K562 (cell line): ENCODE results near the gene IRF4. TPM values are rescaled to one million over a fixed set of nuclear protein-coding genes. Genes with fewer than 3 reads are reported as not detected.

Experiments
- ATAC-seq: fragments of 200-7000 bp; cut with Tn5 transposase; 3 replicates; pipeline ENCODE4 v1.9.1; 2020; ENCODE audit warnings: moderate library complexity
- BruUV-seq: library from RNA; stranded (reverse); fragments of 400-500 nt; replicated peaks from 2 replicates; lab custom pipeline; 2021; lab: Mats Ljungman, UMichigan
- CTCF ChIA-PET: fragments of 300-600 bp; formaldehyde crosslinking; extraction: SDS; loops from one replicate; lab custom pipeline; 2021; ENCODE audit warnings: low intra/inter-chr PET ratio; lab: Yijun Ruan, JAX
- POLR2A ChIA-PET: fragments of 300-600, 350-650 bp; sonication (Branson Sonifier 250); formaldehyde crosslinking; extraction: SDS; loops from one replicate; lab custom pipeline; 2021; ENCODE audit warnings: antibody characterized with exemption, inconsistent platforms; lab: Yijun Ruan, JAX
- DNase-seq, 4 experiments: peaks; one replicate each; pipeline versions ENCODE4 v3.0.0 to v3.0.0-alpha.2; 2011 to 2018; ENCODE audit warnings: low spot score in 3 of 4, mixed read lengths in 3 of 4; ENCODE audit errors: extremely low read depth in 1 of 4
- FAIRE-seq: peaks from 2 replicates; lab custom pipeline; 2011; peaks lifted over from hg19 to GRCh38; lab: Jason Lieb, UNC
- H2AFZ ChIP-seq: 2 replicates; pipeline ENCODE4 v1.6.0; 2011; ENCODE audit warnings: low read depth, low read length, control low read depth, inconsistent platforms
- H3K27ac ChIP-seq: fragments of 200-600 bp; 3 replicates; pipeline ENCODE4 v1.8.0; 2011; ENCODE audit warnings: low read depth, mild to moderate bottlenecking, control low read depth, inconsistent platforms, low read length, moderate library complexity, mixed read lengths; ENCODE audit errors: extremely low read depth
- H3K27me3 ChIP-seq, 2 experiments: fragments of 300-600 bp in 1 of 2; 2 replicates in 1 of 2; 3 replicates in 1 of 2; pipeline versions ENCODE4 v1.6.0 to v1.8.0; 2011; ENCODE audit warnings: inconsistent platforms in 2 of 2, low read length in 2 of 2, mild to moderate bottlenecking in 1 of 2, mixed read lengths in 1 of 2, moderate library complexity in 1 of 2; ENCODE audit not compliant: control insufficient read depth in 2 of 2, insufficient read depth in 2 of 2
- H3K36me3 ChIP-seq: fragments of 300-600 bp; 3 replicates; pipeline ENCODE4 v1.8.0; 2011; ENCODE audit warnings: mild to moderate bottlenecking, low read length, inconsistent platforms; ENCODE audit not compliant: control insufficient read depth, insufficient read depth
- H3K4me1 ChIP-seq, 2 experiments: fragments of 200-600 bp in 1 of 2; replicated peaks in 1 of 2; 2 replicates in 1 of 2; 3 replicates in 1 of 2; pipeline versions ENCODE4 v1.5.1 to v1.8.0; 2011; ENCODE audit warnings: inconsistent platforms in 2 of 2, low read length in 2 of 2, mild to moderate bottlenecking in 1 of 2, mixed read lengths in 1 of 2, moderate library complexity in 1 of 2; ENCODE audit not compliant: control insufficient read depth in 2 of 2, insufficient read depth in 2 of 2
- H3K4me2 ChIP-seq: 2 replicates; pipeline ENCODE4 v1.6.1; 2011; ENCODE audit warnings: low read length, control low read depth, inconsistent platforms, mixed read lengths; ENCODE audit not compliant: insufficient read depth
- H3K4me3 ChIP-seq: fragments of 200-600 bp; sonication (generic), shearing (Covaris generic); 2 replicates; pipeline ENCODE4 v1.5.1; 2016; ENCODE audit warnings: control low read depth, inconsistent platforms
- H3K79me2 ChIP-seq: fragments of 200-600 bp; 3 replicates; pipeline ENCODE4 v1.8.0; 2011; ENCODE audit warnings: low read length, inconsistent platforms; ENCODE audit not compliant: control insufficient read depth, insufficient read depth
- H3K9ac ChIP-seq, 2 experiments: 2 replicates each; pipeline versions ENCODE4 v1.6.0 to v1.6.1; 2011; ENCODE audit warnings: low read depth in 2 of 2, low read length in 2 of 2, control low read depth in 1 of 2, inconsistent platforms in 1 of 2, mild to moderate bottlenecking in 1 of 2, mixed read lengths in 1 of 2; ENCODE audit not compliant: insufficient read depth in 1 of 2
- H3K9me1 ChIP-seq: one replicate; pipeline ENCODE4 v1.6.0; 2011; ENCODE audit warnings: inconsistent platforms, mild to moderate bottlenecking, low read length, moderate library complexity; ENCODE audit not compliant: control insufficient read depth, insufficient read depth
- H3K9me3 ChIP-seq: replicated peaks from 2 replicates; pipeline ENCODE4 v1.5.1; 2011; ENCODE audit warnings: low read depth, low read length, inconsistent platforms; ENCODE audit not compliant: control insufficient read depth, insufficient read depth
- H4K20me1 ChIP-seq: replicated peaks from 2 replicates; pipeline ENCODE4 v1.6.1; 2011; ENCODE audit warnings: low read length, inconsistent platforms, mixed read lengths; ENCODE audit not compliant: control insufficient read depth, insufficient read depth
- CREBBP ChIP-seq: IDR thresholded peaks from one replicate; pipeline ENCODE4 v1.6.1; 2012; ENCODE audit warnings: low read depth, mild to moderate bottlenecking, control low read depth, inconsistent platforms, low read length
- ELF4 ChIP-seq: fragments of 450-650 bp; formaldehyde crosslinking; IDR thresholded peaks from 2 replicates; pipeline ENCODE4 v1.4.0; 2022; ENCODE audit warnings: missing genetic modification characterization
- KLF13 ChIP-seq: fragments of 450-650 bp; IDR thresholded peaks from 2 replicates; pipeline ENCODE4 v1.6.1; 2016; ENCODE audit warnings: missing genetic modification characterization, low read depth, mild to moderate bottlenecking, missing compliant biosample characterization, moderate library complexity, borderline replicate concordance
- NR4A1 ChIP-seq, 2 experiments: fragments of 250-450 bp in 1 of 2; fragments of 450-650 bp in 1 of 2; sonication (Bioruptor Pico) in 1 of 2; IDR thresholded peaks; 2 replicates each; pipeline versions ENCODE4 v1.4.0 to v1.6.1; 2016 to 2020; ENCODE audit warnings: mild to moderate bottlenecking in 2 of 2, missing compliant biosample characterization in 1 of 2, missing genetic modification characterization in 1 of 2, moderate library complexity in 1 of 2
- RBM17 ChIP-seq: fragments of 200-400 bp; formaldehyde crosslinking; IDR thresholded peaks from 2 replicates; pipeline ENCODE4 v1.6.1; 2017; ENCODE audit warnings: low read depth, mild to moderate bottlenecking, low read length, borderline replicate concordance
- TAF9B ChIP-seq: fragments of 450-650 bp; IDR thresholded peaks from 2 replicates; pipeline ENCODE4 v1.6.1; 2018; ENCODE audit warnings: mild to moderate bottlenecking; ENCODE audit not compliant: partially characterized antibody
- WGBS: fragments of 100-300 bp; shearing (Covaris generic); methylation state at CpG from one replicate; pipeline ENCODE4 v1.1.6; 2016; ENCODE audit warnings: low coverage, mixed read lengths; ENCODE audit not compliant: insufficient coverage; ENCODE audit errors: missing lambda C conversion rate; 5-methylcytosine and 5-hydroxymethylcytosine counted together
- in situ Hi-C: fragments of 300-500 bp; cut with MboI; formaldehyde crosslinking; loops from 4 replicates; pipeline ENCODE4 v1.15.0; 2018; ENCODE audit warnings: inconsistent platforms, mixed read lengths
- intact Hi-C: fragments of 100-400 bp; cut with micrococcal nuclease; formaldehyde crosslinking; loops from 2 replicates; pipeline ENCODE4 v1.14.2; 2022
- polyA plus RNA-seq, 8 experiments: library from polyadenylated mRNA; depleted of rRNA in 4 of 8; stranded (reverse) in 5 of 8; unstranded in 3 of 8; fragments of >200 nt; fragmentation: Nextera tagmentation in 2 of 8; fragmentation: Illumina TruSeq in 1 of 8; extraction: Ambion mirVana in 2 of 8; extraction: Trizol in 1 of 8; gene quantifications; 2 replicates each; pipeline versions ENCODE4 v1.2.1 to v1.2.3, GENCODE V29; 2011 to 2014; ENCODE audit warnings: inconsistent platforms in 1 of 8, missing spikeins in 1 of 8
- total RNA-seq, 7 experiments: library from RNA; depleted of rRNA in 6 of 7; stranded (reverse); fragments of >200 nt in 6 of 7; fragmentation: Illumina TruSeq in 2 of 7; extraction: Trizol in 2 of 7; gene quantifications; 2 replicates each; pipeline versions ENCODE4 v1.2.1 to v1.2.3, GENCODE V29; 2011 to 2021; ENCODE audit warnings: low replicate concordance in 1 of 7
- TF ChIP-seq, protein P1 (sequence below): sonication (generic); formaldehyde crosslinking; IDR thresholded peaks from 2 replicates; pipeline ENCODE4 v1.8.1; 2023; ENCODE audit warnings: mild to moderate bottlenecking, missing genetic modification reagents
- TF ChIP-seq, protein P2 (sequence below): fragments of 450-650 bp; IDR thresholded peaks from 2 replicates; pipeline ENCODE4 v1.6.1; 2016; ENCODE audit warnings: mild to moderate bottlenecking, moderate library complexity

The IRF4 gene
- total and polyA plus RNA-seq, 9 of the 15 experiments (the other 6 are each of a cell fraction or from before 2014, with no cell fraction given): 0.05 to 0.33 (median 0.09) TPM; not detected in 6

DNA sequence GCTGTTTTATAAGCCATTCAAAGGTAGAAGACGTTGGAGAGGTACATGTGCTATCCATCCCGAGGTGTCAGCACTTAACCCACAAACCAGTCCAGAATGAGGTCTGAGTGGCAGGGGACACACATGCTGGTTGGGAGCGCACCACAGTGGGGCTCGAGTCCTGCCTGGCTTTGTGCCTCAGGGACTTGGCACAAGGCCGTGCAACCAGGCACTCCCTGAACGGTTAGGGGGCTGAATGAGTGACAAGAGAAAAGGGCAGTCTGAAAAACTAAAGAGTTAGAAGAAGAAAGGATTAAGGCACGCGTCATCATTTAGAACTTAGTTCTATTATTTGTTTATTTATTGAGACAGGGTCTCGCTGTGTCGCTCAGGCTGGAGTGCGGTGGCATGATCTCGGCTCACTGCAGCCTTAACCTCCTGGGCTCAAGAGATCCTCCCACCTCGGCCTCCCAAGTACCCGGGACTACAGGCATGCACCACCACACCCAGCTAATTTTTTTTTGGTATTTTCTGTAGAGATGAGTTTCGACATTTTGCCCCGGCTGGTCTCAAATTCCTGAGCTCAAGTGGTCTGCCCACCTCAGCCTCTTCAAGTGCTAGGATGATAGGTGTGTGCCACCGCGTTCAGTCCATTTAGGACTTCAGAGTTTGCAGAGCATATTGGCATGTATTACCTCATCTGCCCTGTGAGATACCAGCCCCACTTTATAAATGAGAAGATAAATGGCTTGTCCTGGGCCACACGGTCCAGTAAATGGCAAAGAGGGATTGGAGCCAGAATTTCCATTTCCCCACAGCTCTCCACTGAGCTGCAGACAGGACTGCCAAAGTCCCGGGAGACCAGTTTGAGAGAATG lies 47.4 kb upstream of the IRF4 start:
- H3K9me3 ChIP-seq: no peaks in the 10 kb centered on the region
- no peaks in the 10 kb centered on the region for H3K79me2 ChIP-seq
- H3K4me3 ChIP-seq: no peak overlapping the region
- CTCF ChIA-PET: no interaction called here
- H3K27ac ChIP-seq: no peak overlapping the region
- peaks cover 6% of the 10 kb centered on the region; the same call in 1 of the 2 replicates for H4K20me1 ChIP-seq
- H3K9ac ChIP-seq: no peak overlapping the region
- H3K4me1 ChIP-seq: peaks cover 20 to 29% of the 10 kb centered on the region in 2 experiments
- no peak overlapping the region for H2AFZ ChIP-seq
- ATAC-seq (no peak), FAIRE-seq (no peak), DNase-seq (no peak)
- peaks cover 0 to 17% of the 10 kb centered on the region in 2 experiments; a peak in 3 of 5 replicates for H3K27me3 ChIP-seq
- intact Hi-C loops (no loop called here), in situ Hi-C loops (no loop called here)
- no peak overlapping the region for H3K4me2 ChIP-seq
- POLR2A ChIA-PET: interaction anchor here (1.0 kb wide), 1 partner anchor 15 kb away, joined by 3 read pairs; no protein-coding TSS in a partner anchor
- WGBS: 34% methylated on average over 20 of the region's 20 CpGs
- no TSS peak for BruUV-seq
- no peaks in the 10 kb centered on the region for H3K9me1 ChIP-seq
- no peaks in the 10 kb centered on the region for H3K36me3 ChIP-seq
- TF ChIP-seq RBM17: no peak
- no peak for TF ChIP-seq CREBBP
- TF ChIP-seq, protein P1, sequence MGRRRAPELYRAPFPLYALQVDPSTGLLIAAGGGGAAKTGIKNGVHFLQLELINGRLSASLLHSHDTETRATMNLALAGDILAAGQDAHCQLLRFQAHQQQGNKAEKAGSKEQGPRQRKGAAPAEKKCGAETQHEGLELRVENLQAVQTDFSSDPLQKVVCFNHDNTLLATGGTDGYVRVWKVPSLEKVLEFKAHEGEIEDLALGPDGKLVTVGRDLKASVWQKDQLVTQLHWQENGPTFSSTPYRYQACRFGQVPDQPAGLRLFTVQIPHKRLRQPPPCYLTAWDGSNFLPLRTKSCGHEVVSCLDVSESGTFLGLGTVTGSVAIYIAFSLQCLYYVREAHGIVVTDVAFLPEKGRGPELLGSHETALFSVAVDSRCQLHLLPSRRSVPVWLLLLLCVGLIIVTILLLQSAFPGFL (CRISPR knock-in tag): no peak
- no peak for TF ChIP-seq NR4A1 (CRISPR knock-in tag; IDR thresholded peaks at IDR 0.05)
- TF ChIP-seq NR4A1 (tag; IDR thresholded peaks at IDR 0.05): no peak
- TF ChIP-seq, protein P2, sequence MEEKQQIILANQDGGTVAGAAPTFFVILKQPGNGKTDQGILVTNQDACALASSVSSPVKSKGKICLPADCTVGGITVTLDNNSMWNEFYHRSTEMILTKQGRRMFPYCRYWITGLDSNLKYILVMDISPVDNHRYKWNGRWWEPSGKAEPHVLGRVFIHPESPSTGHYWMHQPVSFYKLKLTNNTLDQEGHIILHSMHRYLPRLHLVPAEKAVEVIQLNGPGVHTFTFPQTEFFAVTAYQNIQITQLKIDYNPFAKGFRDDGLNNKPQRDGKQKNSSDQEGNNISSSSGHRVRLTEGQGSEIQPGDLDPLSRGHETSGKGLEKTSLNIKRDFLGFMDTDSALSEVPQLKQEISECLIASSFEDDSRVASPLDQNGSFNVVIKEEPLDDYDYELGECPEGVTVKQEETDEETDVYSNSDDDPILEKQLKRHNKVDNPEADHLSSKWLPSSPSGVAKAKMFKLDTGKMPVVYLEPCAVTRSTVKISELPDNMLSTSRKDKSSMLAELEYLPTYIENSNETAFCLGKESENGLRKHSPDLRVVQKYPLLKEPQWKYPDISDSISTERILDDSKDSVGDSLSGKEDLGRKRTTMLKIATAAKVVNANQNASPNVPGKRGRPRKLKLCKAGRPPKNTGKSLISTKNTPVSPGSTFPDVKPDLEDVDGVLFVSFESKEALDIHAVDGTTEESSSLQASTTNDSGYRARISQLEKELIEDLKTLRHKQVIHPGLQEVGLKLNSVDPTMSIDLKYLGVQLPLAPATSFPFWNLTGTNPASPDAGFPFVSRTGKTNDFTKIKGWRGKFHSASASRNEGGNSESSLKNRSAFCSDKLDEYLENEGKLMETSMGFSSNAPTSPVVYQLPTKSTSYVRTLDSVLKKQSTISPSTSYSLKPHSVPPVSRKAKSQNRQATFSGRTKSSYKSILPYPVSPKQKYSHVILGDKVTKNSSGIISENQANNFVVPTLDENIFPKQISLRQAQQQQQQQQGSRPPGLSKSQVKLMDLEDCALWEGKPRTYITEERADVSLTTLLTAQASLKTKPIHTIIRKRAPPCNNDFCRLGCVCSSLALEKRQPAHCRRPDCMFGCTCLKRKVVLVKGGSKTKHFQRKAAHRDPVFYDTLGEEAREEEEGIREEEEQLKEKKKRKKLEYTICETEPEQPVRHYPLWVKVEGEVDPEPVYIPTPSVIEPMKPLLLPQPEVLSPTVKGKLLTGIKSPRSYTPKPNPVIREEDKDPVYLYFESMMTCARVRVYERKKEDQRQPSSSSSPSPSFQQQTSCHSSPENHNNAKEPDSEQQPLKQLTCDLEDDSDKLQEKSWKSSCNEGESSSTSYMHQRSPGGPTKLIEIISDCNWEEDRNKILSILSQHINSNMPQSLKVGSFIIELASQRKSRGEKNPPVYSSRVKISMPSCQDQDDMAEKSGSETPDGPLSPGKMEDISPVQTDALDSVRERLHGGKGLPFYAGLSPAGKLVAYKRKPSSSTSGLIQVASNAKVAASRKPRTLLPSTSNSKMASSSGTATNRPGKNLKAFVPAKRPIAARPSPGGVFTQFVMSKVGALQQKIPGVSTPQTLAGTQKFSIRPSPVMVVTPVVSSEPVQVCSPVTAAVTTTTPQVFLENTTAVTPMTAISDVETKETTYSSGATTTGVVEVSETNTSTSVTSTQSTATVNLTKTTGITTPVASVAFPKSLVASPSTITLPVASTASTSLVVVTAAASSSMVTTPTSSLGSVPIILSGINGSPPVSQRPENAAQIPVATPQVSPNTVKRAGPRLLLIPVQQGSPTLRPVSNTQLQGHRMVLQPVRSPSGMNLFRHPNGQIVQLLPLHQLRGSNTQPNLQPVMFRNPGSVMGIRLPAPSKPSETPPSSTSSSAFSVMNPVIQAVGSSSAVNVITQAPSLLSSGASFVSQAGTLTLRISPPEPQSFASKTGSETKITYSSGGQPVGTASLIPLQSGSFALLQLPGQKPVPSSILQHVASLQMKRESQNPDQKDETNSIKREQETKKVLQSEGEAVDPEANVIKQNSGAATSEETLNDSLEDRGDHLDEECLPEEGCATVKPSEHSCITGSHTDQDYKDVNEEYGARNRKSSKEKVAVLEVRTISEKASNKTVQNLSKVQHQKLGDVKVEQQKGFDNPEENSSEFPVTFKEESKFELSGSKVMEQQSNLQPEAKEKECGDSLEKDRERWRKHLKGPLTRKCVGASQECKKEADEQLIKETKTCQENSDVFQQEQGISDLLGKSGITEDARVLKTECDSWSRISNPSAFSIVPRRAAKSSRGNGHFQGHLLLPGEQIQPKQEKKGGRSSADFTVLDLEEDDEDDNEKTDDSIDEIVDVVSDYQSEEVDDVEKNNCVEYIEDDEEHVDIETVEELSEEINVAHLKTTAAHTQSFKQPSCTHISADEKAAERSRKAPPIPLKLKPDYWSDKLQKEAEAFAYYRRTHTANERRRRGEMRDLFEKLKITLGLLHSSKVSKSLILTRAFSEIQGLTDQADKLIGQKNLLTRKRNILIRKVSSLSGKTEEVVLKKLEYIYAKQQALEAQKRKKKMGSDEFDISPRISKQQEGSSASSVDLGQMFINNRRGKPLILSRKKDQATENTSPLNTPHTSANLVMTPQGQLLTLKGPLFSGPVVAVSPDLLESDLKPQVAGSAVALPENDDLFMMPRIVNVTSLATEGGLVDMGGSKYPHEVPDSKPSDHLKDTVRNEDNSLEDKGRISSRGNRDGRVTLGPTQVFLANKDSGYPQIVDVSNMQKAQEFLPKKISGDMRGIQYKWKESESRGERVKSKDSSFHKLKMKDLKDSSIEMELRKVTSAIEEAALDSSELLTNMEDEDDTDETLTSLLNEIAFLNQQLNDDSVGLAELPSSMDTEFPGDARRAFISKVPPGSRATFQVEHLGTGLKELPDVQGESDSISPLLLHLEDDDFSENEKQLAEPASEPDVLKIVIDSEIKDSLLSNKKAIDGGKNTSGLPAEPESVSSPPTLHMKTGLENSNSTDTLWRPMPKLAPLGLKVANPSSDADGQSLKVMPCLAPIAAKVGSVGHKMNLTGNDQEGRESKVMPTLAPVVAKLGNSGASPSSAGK: no peak
- TF ChIP-seq ELF4 (CRISPR knock-in tag): no peak
- no peak for TF ChIP-seq TAF9B
- no peak for TF ChIP-seq KLF13
